ENCODE data around the gene JAK3. TPM values are rescaled to one million over a fixed set of nuclear protein-coding genes. Genes with fewer than 3 reads are reported as not detected.
A peak's percentile ranks its signal among the peaks of the same experiment; 100 is the strongest.

Gene JAK3
- total and polyA plus RNA-seq, 10 of the 15 experiments (the other 5 are each of a cell fraction or from before 2014, with no cell fraction given), result 7.8 to 67.9 (median 33.3) TPM

DNA sequence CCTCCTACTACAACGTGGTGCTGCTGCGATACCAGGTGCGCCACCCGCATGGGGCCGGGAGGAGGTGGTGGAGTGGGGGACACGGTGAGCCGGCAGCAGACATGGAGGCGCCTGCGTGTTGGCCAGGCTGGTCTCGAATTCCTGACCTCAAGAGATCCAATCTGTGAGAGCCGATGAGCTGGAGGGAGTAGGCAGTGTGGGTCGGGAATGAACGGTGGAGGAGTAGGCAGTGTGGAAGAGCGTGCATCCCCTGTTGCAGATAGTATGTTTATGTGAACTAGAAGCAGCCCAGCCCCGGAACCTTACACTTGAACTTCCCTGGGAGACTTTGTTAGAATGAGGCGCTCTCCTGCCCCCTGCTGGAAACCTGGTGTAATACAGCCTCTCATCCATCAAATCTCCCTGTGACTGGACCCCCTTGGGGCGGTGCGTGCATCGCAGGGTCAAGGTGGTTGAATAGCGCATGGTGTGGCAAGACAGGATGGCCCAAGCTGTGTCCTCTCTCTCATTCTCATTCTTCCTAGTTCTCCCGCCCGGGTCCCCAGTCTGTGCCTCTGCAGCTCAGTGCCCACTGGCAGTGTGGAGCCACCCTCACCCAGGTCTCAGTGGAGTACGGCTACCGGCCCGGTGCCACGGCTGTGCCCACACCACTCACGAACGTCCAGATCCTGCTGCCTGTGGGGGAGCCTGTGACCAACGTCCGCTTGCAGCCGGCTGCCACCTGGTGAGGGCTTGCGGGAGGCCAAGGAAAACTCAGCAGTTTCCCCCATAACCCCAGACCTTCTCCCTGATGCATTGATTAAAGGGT lies 63.4 kb downstream of the JAK3 start (continued):
- TF ChIP-seq, protein P1, sequence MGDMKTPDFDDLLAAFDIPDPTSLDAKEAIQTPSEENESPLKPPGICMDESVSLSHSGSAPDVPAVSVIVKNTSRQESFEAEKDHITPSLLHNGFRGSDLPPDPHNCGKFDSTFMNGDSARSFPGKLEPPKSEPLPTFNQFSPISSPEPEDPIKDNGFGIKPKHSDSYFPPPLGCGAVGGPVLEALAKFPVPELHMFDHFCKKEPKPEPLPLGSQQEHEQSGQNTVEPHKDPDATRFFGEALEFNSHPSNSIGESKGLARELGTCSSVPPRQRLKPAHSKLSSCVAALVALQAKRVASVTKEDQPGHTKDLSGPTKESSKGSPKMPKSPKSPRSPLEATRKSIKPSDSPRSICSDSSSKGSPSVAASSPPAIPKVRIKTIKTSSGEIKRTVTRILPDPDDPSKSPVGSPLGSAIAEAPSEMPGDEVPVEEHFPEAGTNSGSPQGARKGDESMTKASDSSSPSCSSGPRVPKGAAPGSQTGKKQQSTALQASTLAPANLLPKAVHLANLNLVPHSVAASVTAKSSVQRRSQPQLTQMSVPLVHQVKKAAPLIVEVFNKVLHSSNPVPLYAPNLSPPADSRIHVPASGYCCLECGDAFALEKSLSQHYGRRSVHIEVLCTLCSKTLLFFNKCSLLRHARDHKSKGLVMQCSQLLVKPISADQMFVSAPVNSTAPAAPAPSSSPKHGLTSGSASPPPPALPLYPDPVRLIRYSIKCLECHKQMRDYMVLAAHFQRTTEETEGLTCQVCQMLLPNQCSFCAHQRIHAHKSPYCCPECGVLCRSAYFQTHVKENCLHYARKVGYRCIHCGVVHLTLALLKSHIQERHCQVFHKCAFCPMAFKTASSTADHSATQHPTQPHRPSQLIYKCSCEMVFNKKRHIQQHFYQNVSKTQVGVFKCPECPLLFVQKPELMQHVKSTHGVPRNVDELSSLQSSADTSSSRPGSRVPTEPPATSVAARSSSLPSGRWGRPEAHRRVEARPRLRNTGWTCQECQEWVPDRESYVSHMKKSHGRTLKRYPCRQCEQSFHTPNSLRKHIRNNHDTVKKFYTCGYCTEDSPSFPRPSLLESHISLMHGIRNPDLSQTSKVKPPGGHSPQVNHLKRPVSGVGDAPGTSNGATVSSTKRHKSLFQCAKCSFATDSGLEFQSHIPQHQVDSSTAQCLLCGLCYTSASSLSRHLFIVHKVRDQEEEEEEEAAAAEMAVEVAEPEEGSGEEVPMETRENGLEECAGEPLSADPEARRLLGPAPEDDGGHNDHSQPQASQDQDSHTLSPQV (IDR thresholded peaks at IDR 0.05), result no peak
- TF ChIP-seq, protein P2, sequence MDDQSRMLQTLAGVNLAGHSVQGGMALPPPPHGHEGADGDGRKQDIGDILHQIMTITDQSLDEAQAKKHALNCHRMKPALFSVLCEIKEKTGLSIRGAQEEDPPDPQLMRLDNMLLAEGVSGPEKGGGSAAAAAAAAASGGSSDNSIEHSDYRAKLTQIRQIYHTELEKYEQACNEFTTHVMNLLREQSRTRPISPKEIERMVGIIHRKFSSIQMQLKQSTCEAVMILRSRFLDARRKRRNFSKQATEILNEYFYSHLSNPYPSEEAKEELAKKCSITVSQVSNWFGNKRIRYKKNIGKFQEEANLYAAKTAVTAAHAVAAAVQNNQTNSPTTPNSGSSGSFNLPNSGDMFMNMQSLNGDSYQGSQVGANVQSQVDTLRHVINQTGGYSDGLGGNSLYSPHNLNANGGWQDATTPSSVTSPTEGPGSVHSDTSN (IDR thresholded peaks at IDR 0.05; ENCODE audit: insufficient replicate concordance, low read depth, low read length), result peak; percentile 27
- TF ChIP-seq, protein P3, sequence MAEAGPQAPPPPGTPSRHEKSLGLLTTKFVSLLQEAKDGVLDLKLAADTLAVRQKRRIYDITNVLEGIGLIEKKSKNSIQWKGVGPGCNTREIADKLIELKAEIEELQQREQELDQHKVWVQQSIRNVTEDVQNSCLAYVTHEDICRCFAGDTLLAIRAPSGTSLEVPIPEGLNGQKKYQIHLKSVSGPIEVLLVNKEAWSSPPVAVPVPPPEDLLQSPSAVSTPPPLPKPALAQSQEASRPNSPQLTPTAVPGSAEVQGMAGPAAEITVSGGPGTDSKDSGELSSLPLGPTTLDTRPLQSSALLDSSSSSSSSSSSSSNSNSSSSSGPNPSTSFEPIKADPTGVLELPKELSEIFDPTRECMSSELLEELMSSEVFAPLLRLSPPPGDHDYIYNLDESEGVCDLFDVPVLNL (IDR thresholded peaks at IDR 0.05; ENCODE audit: low read depth, low read length), result no peak
- TF ChIP-seq, protein P4, sequence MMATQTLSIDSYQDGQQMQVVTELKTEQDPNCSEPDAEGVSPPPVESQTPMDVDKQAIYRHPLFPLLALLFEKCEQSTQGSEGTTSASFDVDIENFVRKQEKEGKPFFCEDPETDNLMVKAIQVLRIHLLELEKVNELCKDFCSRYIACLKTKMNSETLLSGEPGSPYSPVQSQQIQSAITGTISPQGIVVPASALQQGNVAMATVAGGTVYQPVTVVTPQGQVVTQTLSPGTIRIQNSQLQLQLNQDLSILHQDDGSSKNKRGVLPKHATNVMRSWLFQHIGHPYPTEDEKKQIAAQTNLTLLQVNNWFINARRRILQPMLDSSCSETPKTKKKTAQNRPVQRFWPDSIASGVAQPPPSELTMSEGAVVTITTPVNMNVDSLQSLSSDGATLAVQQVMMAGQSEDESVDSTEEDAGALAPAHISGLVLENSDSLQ (IDR thresholded peaks at IDR 0.05), result peak; percentile 14; the same call in 1 of the 2 replicates
- peak; percentile 79 for TF ChIP-seq RAD21 (IDR thresholded peaks at IDR 0.05; ENCODE audit: insufficient read depth, low read depth, low read length)
- TF ChIP-seq POLR2AphosphoS5 (IDR thresholded peaks at IDR 0.05; ENCODE audit: low read length), result no peak
- TF ChIP-seq ZNF274 (IDR thresholded peaks at IDR 0.05; ENCODE audit: insufficient read depth, insufficient read length), result no peak
- TF ChIP-seq, protein P5, sequence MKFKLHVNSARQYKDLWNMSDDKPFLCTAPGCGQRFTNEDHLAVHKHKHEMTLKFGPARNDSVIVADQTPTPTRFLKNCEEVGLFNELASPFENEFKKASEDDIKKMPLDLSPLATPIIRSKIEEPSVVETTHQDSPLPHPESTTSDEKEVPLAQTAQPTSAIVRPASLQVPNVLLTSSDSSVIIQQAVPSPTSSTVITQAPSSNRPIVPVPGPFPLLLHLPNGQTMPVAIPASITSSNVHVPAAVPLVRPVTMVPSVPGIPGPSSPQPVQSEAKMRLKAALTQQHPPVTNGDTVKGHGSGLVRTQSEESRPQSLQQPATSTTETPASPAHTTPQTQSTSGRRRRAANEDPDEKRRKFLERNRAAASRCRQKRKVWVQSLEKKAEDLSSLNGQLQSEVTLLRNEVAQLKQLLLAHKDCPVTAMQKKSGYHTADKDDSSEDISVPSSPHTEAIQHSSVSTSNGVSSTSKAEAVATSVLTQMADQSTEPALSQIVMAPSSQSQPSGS (IDR thresholded peaks at IDR 0.05; ENCODE audit: low read length), result no peak
- TF ChIP-seq YY1 (IDR thresholded peaks at IDR 0.05; ENCODE audit: low read depth, low read length), result peak; percentile 53; the same call in 1 of the 2 replicates
- TF ChIP-seq RCOR1 (conservative IDR thresholded peaks at IDR 0.05; ENCODE audit: low read depth, low read length), result no peak
- TF ChIP-seq CHD2 (IDR thresholded peaks at IDR 0.05; ENCODE audit: borderline replicate concordance, low read depth, low read length), result no peak
- TF ChIP-seq NFIC (IDR thresholded peaks at IDR 0.05; ENCODE audit: low read depth, low read length), result no peak
- TF ChIP-seq, protein P6, sequence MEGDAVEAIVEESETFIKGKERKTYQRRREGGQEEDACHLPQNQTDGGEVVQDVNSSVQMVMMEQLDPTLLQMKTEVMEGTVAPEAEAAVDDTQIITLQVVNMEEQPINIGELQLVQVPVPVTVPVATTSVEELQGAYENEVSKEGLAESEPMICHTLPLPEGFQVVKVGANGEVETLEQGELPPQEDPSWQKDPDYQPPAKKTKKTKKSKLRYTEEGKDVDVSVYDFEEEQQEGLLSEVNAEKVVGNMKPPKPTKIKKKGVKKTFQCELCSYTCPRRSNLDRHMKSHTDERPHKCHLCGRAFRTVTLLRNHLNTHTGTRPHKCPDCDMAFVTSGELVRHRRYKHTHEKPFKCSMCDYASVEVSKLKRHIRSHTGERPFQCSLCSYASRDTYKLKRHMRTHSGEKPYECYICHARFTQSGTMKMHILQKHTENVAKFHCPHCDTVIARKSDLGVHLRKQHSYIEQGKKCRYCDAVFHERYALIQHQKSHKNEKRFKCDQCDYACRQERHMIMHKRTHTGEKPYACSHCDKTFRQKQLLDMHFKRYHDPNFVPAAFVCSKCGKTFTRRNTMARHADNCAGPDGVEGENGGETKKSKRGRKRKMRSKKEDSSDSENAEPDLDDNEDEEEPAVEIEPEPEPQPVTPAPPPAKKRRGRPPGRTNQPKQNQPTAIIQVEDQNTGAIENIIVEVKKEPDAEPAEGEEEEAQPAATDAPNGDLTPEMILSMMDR (IDR thresholded peaks at IDR 0.05 in 2 of 3, conservative IDR thresholded peaks at IDR 0.05 in 1 of 3; ENCODE audit: control insufficient read depth in 2 of 3, extremely low read depth in 1 of 3, insufficient read depth in 1 of 3, low read depth in 3 of 3, low read length in 3 of 3), result peak; percentile 79 to 84 (median 83)

All from GM12878 (cell line).